ENCODE results near the gene SMAD5. TPM values are rescaled to one million over a fixed set of nuclear protein-coding genes. Genes with fewer than 3 reads are reported as not detected.

SMAD5 gene
- total RNA-seq, 1 donor from 2014 or later, result 71.3 TPM

GRCh38 chr5:136145030-136145429, 12.4 kb downstream of the SMAD5 start:
- no peaks in the 10 kb centered on the region for H3K36me3 Mint-ChIP-seq (ENCODE audit: low read depth, unreplicated experiment)
- no peak overlapping the region for H3K4me2 ChIP-seq (ENCODE audit: low read length)
- no peaks in the 10 kb centered on the region for H3K4me1 ChIP-seq (ENCODE audit: insufficient read depth, low read length)
- no peaks in the 10 kb centered on the region for H3K36me3 ChIP-seq (ENCODE audit: insufficient read depth, low read length)
- H3K4me3 Mint-ChIP-seq (ENCODE audit: unreplicated experiment), result no peak overlapping the region
- H3K9me3 ChIP-seq (ENCODE audit: insufficient read depth, low read depth, low read length), result no peaks in the 10 kb centered on the region
- H3K27me3 Mint-ChIP-seq (ENCODE audit: low read depth, unreplicated experiment), result no peaks in the 10 kb centered on the region
- H3K9ac ChIP-seq (ENCODE audit: low read length), result no peak overlapping the region
- H2AFZ ChIP-seq (ENCODE audit: low read depth, low read length), result no peak overlapping the region
- H3K4me1 Mint-ChIP-seq (ENCODE audit: low read depth, unreplicated experiment), result peaks cover 3% of the 10 kb centered on the region
- no peak overlapping the region for H3K4me3 ChIP-seq (ENCODE audit: insufficient read depth, low read depth, low read length)
- peaks cover 100% of the 10 kb centered on the region for H3K79me2 ChIP-seq (ENCODE audit: insufficient read depth, low read length)
- no peaks in the 10 kb centered on the region for H3K9me3 Mint-ChIP-seq (ENCODE audit: unreplicated experiment)
- no peak overlapping the region for H3K27ac Mint-ChIP-seq (ENCODE audit: unreplicated experiment)
- no peak for FAIRE-seq
- TF ChIP-seq EZH2 (IDR thresholded peaks at IDR 0.05; ENCODE audit: insufficient read depth, low read length) (no peak), CTCF (IDR thresholded peaks at IDR 0.05; ENCODE audit: insufficient read depth, low read depth, low read length) (no peak)
- no peak overlapping the region for H3K27ac ChIP-seq (ENCODE audit: low read depth, low read length)
- H3K27me3 ChIP-seq (ENCODE audit: insufficient read depth, low read length), result no peaks in the 10 kb centered on the region
- H4K20me1 ChIP-seq (ENCODE audit: insufficient read depth, low read length), result peaks cover 98% of the 10 kb centered on the region
- DNase-seq (ENCODE audit: low read depth), result no peak

- no peak overlapping the region for H3K4me3 ChIP-seq (ENCODE audit: insufficient read depth, low read depth, low read length)
- no peak overlapping the region for H3K27ac ChIP-seq (ENCODE audit: low read depth, low read length)
- no peaks in the 10 kb centered on the region for H3K27me3 ChIP-seq (ENCODE audit: insufficient read depth, low read length)
- H3K9me3 ChIP-seq (ENCODE audit: insufficient read depth, low read depth, low read length), result no peaks in the 10 kb centered on the region
- Mint-ChIP-seq H3K36me3 (ENCODE audit: low read depth, unreplicated experiment) (no peaks in the 10 kb centered on the region), H3K4me3 (ENCODE audit: unreplicated experiment) (no peak overlapping the region), H3K4me1 (ENCODE audit: low read depth, unreplicated experiment) (peaks cover 3% of the 10 kb centered on the region), H3K27me3 (ENCODE audit: low read depth, unreplicated experiment) (no peaks in the 10 kb centered on the region), H3K27ac (ENCODE audit: unreplicated experiment) (no peak overlapping the region), H3K9me3 (ENCODE audit: unreplicated experiment) (no peaks in the 10 kb centered on the region)
- H3K9ac ChIP-seq (ENCODE audit: low read length), result no peak overlapping the region
- FAIRE-seq, result no peak
- no peak overlapping the region for H3K4me2 ChIP-seq (ENCODE audit: low read length)
- peaks cover 100% of the 10 kb centered on the region for H3K79me2 ChIP-seq (ENCODE audit: insufficient read depth, low read length)
- no peak for DNase-seq (ENCODE audit: low read depth)
- TF ChIP-seq EZH2 (IDR thresholded peaks at IDR 0.05; ENCODE audit: insufficient read depth, low read length), result no peak
- no peaks in the 10 kb centered on the region for H3K4me1 ChIP-seq (ENCODE audit: insufficient read depth, low read length)
- H3K36me3 ChIP-seq (ENCODE audit: insufficient read depth, low read length), result peaks cover 3% of the 10 kb centered on the region
- no peak overlapping the region for H2AFZ ChIP-seq (ENCODE audit: low read depth, low read length)
- peaks cover 97% of the 10 kb centered on the region for H4K20me1 ChIP-seq (ENCODE audit: insufficient read depth, low read length)
Measured at GRCh38 chr5:136146201-136146600, 13.6 kb downstream of the SMAD5 start.

- DNase-seq (ENCODE audit: low read depth) (no peak), FAIRE-seq (no peak)
- no peak overlapping the region for H3K4me3 Mint-ChIP-seq (ENCODE audit: unreplicated experiment)
- Histone ChIP-seq H3K9me3 (ENCODE audit: insufficient read depth, low read depth, low read length) (no peaks in the 10 kb centered on the region), H3K79me2 (ENCODE audit: insufficient read depth, low read length) (peaks cover 100% of the 10 kb centered on the region), H2AFZ (ENCODE audit: low read depth, low read length) (no peak overlapping the region), H3K4me1 (ENCODE audit: insufficient read depth, low read length) (no peaks in the 10 kb centered on the region), H3K4me3 (ENCODE audit: insufficient read depth, low read depth, low read length) (no peak overlapping the region), H3K27me3 (ENCODE audit: insufficient read depth, low read length) (no peaks in the 10 kb centered on the region), H3K27ac (ENCODE audit: low read depth, low read length) (no peak overlapping the region), H3K36me3 (ENCODE audit: insufficient read depth, low read length) (peaks cover 10% of the 10 kb centered on the region), H3K4me2 (ENCODE audit: low read length) (no peak overlapping the region), H4K20me1 (ENCODE audit: insufficient read depth, low read length) (peaks cover 97% of the 10 kb centered on the region), H3K9ac (ENCODE audit: low read length) (no peak overlapping the region)
- no peak for TF ChIP-seq CTCF (IDR thresholded peaks at IDR 0.05; ENCODE audit: insufficient read depth, low read depth, low read length)
- no peak for TF ChIP-seq EZH2 (IDR thresholded peaks at IDR 0.05; ENCODE audit: insufficient read depth, low read length)
- H3K27me3 Mint-ChIP-seq (ENCODE audit: low read depth, unreplicated experiment), result no peaks in the 10 kb centered on the region
- H3K36me3 Mint-ChIP-seq (ENCODE audit: low read depth, unreplicated experiment), result no peaks in the 10 kb centered on the region
- no peak overlapping the region for H3K27ac Mint-ChIP-seq (ENCODE audit: unreplicated experiment)
- no peaks in the 10 kb centered on the region for H3K9me3 Mint-ChIP-seq (ENCODE audit: unreplicated experiment)
- peaks cover 3% of the 10 kb centered on the region for H3K4me1 Mint-ChIP-seq (ENCODE audit: low read depth, unreplicated experiment)
Measured at GRCh38 chr5:136147632-136148031, 15.0 kb downstream of the SMAD5 start.

All from astrocyte (in vitro differentiated cells and primary cell).